Osteoblast (primary cell): Measurements from ENCODE around the gene COL13A1. TPM values are rescaled to one million over a fixed set of nuclear protein-coding genes. Genes with fewer than 3 reads are reported as not detected.

Experiments used
- DNase-seq: peaks from one replicate; pipeline ENCODE4 v3.0.0; 2011; ENCODE audit warnings: low spot score, mixed read lengths; ENCODE audit not compliant: insufficient read length; ENCODE audit errors: missing footprints
- H2AFZ ChIP-seq: 2 replicates; pipeline ENCODE4 v1.6.0; 2011; ENCODE audit warnings: mild to moderate bottlenecking, low read length
- H3K27ac ChIP-seq: 2 replicates; pipeline ENCODE4 v1.5.1; 2011; ENCODE audit warnings: mild to moderate bottlenecking, low read depth, low read length, moderate library complexity
- H3K27me3 ChIP-seq: 2 replicates; pipeline ENCODE4 v1.6.0; 2012; ENCODE audit warnings: mild to moderate bottlenecking, control low read depth, inconsistent platforms, low read length, moderate library complexity; ENCODE audit not compliant: insufficient read depth
- H3K36me3 ChIP-seq: 2 replicates; pipeline ENCODE4 v1.5.1; 2011; ENCODE audit warnings: mild to moderate bottlenecking, low read length, control low read depth, moderate library complexity; ENCODE audit not compliant: insufficient read depth
- H3K4me1 ChIP-seq: 2 replicates; pipeline ENCODE4 v1.5.1; 2011; ENCODE audit warnings: mild to moderate bottlenecking, low read length, control low read depth, moderate library complexity; ENCODE audit not compliant: insufficient read depth
- H3K4me2 ChIP-seq: 2 replicates; pipeline ENCODE4 v1.6.0; 2011; ENCODE audit warnings: mild to moderate bottlenecking, low read length; ENCODE audit not compliant: insufficient read depth
- H3K4me3 ChIP-seq: fragments of 200-600 bp; sonication (generic); 3 replicates; pipeline ENCODE4 v1.5.1; 2012; ENCODE audit warnings: mild to moderate bottlenecking, low read length, inconsistent platforms; ENCODE audit not compliant: insufficient read depth
- H3K79me2 ChIP-seq: 2 replicates; pipeline ENCODE4 v1.6.0; 2012; ENCODE audit warnings: mild to moderate bottlenecking, low read length, control low read depth, inconsistent platforms; ENCODE audit not compliant: insufficient read depth
- H3K9me3 ChIP-seq: 2 replicates; pipeline ENCODE4 v1.5.1; 2011; ENCODE audit warnings: low read depth, low read length, control low read depth
- H4K20me1 ChIP-seq: 2 replicates; pipeline ENCODE4 v1.6.0; 2012; ENCODE audit warnings: mild to moderate bottlenecking, low read length, control low read depth; ENCODE audit not compliant: insufficient read depth
- total RNA-seq: library from RNA; depleted of rRNA; stranded (reverse); fragments of >200 nt; gene quantifications from 2 replicates; pipeline ENCODE4 v1.2.3, GENCODE V29; 2012
- TF ChIP-seq, protein P1 (sequence below): IDR thresholded peaks from 2 replicates; pipeline ENCODE4 v1.5.1; 2011; ENCODE audit warnings: mild to moderate bottlenecking, low read depth, low read length, moderate library complexity; ENCODE audit errors: extremely low read depth

Gene COL13A1
- total RNA-seq, 1 donor: 1.1 TPM

DNA sequence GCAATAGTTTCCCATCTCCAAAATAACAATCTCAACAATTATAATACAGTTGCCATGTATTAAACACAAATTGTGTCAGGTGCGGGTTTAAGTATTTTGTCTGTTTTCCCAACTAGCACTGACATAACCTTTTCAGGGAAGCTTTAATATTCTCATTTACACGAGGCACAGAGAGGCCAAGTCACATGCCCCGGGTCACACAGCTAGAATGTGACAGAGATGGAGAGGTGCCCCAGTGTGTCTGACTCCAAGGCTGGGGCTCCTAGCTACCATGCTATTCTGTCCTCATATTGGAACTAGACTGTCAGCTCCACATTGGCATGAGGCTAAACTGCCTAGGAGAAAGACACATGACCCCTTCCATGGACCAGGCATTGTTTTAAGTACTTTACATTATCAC lies 77.2 kb downstream of the COL13A1 start:
- H3K36me3 ChIP-seq: no peaks in the 10 kb centered on the region
- no peak overlapping the region for H3K27ac ChIP-seq

DNA sequence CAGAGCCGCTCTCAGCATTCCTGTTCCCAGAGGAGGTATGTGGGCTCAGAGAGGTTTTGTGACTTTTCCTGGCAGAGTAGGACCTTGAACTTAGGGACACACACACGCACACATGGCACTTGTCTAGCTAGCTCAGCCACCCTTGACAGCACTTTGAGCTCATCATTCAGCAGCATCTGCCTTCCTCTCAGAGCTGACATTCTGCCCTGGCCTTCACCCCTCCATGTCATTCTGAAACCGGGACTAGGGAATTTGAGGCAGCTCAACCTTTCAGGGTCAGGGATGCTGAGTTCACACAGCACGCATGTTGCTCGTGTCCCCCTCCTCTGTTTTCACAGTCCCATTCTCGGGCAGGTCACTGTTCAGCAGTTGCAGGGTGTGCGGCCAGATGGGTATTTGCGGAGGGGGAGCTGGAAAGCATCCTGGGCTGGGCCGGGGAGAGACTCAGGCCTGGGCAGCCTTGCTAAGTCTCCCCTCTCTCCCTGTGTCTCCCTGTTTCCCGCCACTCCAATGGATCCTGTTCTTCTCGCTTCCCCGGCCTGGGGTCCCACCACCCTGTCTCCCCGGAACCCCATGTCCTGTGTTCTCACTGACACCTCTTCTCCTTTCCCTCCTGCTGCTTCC lies 78.0 kb downstream of the COL13A1 start:
- peak; percentile 52 for DNase-seq
- Histone ChIP-seq H3K4me2 (no peak overlapping the region), H3K79me2 (no peaks in the 10 kb centered on the region), H2AFZ (no peak overlapping the region), H3K27ac (no peak overlapping the region), H4K20me1 (no peaks in the 10 kb centered on the region), H3K36me3 (no peaks in the 10 kb centered on the region), H3K4me3 (no peak overlapping the region), H3K27me3 (no peaks in the 10 kb centered on the region), H3K4me1 (peaks cover 9% of the 10 kb centered on the region), H3K9me3 (no peaks in the 10 kb centered on the region)
- TF ChIP-seq, protein P1, sequence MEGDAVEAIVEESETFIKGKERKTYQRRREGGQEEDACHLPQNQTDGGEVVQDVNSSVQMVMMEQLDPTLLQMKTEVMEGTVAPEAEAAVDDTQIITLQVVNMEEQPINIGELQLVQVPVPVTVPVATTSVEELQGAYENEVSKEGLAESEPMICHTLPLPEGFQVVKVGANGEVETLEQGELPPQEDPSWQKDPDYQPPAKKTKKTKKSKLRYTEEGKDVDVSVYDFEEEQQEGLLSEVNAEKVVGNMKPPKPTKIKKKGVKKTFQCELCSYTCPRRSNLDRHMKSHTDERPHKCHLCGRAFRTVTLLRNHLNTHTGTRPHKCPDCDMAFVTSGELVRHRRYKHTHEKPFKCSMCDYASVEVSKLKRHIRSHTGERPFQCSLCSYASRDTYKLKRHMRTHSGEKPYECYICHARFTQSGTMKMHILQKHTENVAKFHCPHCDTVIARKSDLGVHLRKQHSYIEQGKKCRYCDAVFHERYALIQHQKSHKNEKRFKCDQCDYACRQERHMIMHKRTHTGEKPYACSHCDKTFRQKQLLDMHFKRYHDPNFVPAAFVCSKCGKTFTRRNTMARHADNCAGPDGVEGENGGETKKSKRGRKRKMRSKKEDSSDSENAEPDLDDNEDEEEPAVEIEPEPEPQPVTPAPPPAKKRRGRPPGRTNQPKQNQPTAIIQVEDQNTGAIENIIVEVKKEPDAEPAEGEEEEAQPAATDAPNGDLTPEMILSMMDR: no peak

More for the DNA sequence above, 77.2 kb downstream of the COL13A1 start:
- no peak overlapping the region for H2AFZ ChIP-seq
- H3K79me2 ChIP-seq: no peaks in the 10 kb centered on the region
- H3K4me1 ChIP-seq: peaks cover 17% of the 10 kb centered on the region
- no peaks in the 10 kb centered on the region for H4K20me1 ChIP-seq
- H3K4me2 ChIP-seq: no peak overlapping the region
- H3K9me3 ChIP-seq: no peaks in the 10 kb centered on the region
- peak; percentile 35 for DNase-seq
- no peaks in the 10 kb centered on the region for H3K27me3 ChIP-seq
- TF ChIP-seq, protein P1: no peak
- no peak overlapping the region for H3K4me3 ChIP-seq

DNA sequence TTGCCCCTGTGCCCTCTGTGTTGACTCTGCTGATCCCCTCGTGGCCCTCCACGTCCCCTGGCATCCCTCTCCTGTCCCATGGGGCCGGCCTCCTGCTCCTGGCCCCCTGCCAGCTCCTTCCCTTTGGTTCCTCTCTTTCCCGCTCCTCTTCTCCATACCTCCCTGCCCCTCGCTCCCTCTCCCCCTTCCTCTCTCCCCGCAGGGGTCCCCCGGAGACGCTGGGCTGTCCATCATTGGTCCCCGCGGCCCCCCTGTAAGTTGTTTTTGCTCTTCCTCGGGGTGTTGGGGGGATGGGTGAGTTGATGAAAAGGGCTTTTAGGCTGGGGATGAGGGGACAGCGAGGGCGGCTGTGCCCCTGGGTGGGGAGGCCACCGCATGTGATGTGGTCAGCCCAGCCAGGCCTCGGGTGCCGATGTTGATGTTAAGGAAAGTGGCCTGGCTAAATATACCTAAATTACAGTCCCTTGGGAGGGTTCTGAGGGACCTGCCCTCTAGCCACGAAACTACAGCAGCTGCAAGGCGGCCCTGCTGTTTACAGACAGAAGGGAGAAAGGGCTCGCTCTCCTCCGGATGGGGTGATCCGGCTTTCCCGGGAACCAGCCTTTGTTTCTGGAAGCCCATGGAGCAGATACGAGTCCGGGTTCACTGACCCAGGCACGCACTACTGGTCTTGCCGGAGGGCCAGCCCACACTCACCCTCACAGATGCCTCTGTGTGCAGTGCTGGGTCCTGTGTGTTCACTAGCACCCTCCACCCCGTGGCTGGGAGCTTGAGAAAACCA lies 78.8 kb downstream of the COL13A1 start:
- no peak overlapping the region for H3K27ac ChIP-seq
- H2AFZ ChIP-seq: peak overlapping the region; percentile 61
- peak; percentile 69 for DNase-seq

DNA sequence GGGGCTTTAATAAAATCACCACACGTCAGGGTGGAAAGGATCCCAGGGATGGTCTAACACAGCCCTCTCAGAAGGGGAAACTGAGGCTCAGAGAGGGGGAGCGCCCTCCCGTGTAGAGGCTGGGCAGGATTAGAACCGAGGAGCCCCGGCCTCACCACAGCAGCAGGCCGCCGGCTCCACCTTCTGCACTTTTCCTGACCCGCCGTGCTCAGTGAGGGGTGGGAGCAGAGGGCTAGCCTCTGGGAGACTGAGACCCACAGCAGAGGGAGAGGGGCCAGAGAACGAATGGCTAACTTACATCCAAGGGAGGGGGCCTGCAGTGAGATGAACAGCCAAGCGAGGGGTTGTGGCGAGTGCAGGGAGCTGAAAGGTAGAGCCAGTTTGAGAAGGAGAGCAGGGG lies 79.5 kb downstream of the COL13A1 start:
- Histone ChIP-seq H3K4me1 (peaks cover 10% of the 10 kb centered on the region), H3K27me3 (no peaks in the 10 kb centered on the region), H3K27ac (no peak overlapping the region), H2AFZ (no peak overlapping the region), H3K4me2 (no peak overlapping the region), H3K9me3 (no peaks in the 10 kb centered on the region), H3K79me2 (no peaks in the 10 kb centered on the region), H3K4me3 (no peak overlapping the region), H3K36me3 (no peaks in the 10 kb centered on the region), H4K20me1 (no peaks in the 10 kb centered on the region)
- TF ChIP-seq, protein P1: no peak
- DNase-seq: peak; percentile 17

More for the DNA sequence above, 78.8 kb downstream of the COL13A1 start:
- H4K20me1 ChIP-seq: no peaks in the 10 kb centered on the region
- H3K36me3 ChIP-seq: no peaks in the 10 kb centered on the region
- no peaks in the 10 kb centered on the region for H3K79me2 ChIP-seq
- H3K4me1 ChIP-seq: peaks cover 10% of the 10 kb centered on the region
- H3K27me3 ChIP-seq: no peaks in the 10 kb centered on the region
- TF ChIP-seq, protein P1: no peak
- no peak overlapping the region for H3K4me2 ChIP-seq
- no peaks in the 10 kb centered on the region for H3K9me3 ChIP-seq
- H3K4me3 ChIP-seq: no peak overlapping the region
